Subcutaneous adipose tissue (tissue), 4 donors: ENCODE measurements around the gene SDC3. TPM values are rescaled to one million over a fixed set of nuclear protein-coding genes. Genes with fewer than 3 reads are reported as not detected.

Experiments used
- total RNA-seq, 4 donors: library from RNA; depleted of rRNA; stranded (reverse); fragments of >200 nt; gene quantifications; one replicate each; pipeline ENCODE4 v1.1.0, GENCODE V29; 2016
- TF ChIP-seq, protein P1 (sequence below): fragments of 450-650 bp; IDR thresholded peaks from one replicate; pipeline ENCODE4 v1.5.1; 2016; ENCODE audit warnings: low read depth, mild to moderate bottlenecking, control low read depth, antibody characterized with exemption, moderate library complexity

Gene SDC3
- total RNA-seq, 4 donors from 2014 or later, result 13.2 to 35.7 (median 20.7) TPM

DNA sequence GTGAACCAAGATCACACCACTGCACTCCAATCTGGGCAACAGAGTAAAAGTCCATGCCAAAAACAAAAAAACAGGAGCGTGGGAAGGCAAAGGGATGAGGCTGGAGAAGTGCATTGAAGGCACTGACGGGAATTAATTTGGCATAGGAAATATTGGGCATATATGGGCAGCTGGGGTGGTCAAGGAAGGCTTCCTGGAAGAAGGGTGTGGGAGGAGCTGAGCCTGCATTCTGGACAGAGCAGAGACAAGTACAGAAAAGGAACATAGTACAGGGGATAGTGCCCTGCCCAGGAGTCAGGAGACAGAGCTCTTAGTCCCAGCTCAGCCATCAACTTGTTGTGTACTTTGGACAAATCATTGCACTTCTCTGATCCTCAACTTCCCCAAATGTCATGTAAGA lies 11.7 kb downstream of the SDC3 start:
- TF ChIP-seq, protein P1, sequence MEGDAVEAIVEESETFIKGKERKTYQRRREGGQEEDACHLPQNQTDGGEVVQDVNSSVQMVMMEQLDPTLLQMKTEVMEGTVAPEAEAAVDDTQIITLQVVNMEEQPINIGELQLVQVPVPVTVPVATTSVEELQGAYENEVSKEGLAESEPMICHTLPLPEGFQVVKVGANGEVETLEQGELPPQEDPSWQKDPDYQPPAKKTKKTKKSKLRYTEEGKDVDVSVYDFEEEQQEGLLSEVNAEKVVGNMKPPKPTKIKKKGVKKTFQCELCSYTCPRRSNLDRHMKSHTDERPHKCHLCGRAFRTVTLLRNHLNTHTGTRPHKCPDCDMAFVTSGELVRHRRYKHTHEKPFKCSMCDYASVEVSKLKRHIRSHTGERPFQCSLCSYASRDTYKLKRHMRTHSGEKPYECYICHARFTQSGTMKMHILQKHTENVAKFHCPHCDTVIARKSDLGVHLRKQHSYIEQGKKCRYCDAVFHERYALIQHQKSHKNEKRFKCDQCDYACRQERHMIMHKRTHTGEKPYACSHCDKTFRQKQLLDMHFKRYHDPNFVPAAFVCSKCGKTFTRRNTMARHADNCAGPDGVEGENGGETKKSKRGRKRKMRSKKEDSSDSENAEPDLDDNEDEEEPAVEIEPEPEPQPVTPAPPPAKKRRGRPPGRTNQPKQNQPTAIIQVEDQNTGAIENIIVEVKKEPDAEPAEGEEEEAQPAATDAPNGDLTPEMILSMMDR, result no peak

- TF ChIP-seq, protein P1, result no peak
Observed at GRCh38 chr1:30895944-30896660, 12.5 kb downstream of the SDC3 start.

DNA sequence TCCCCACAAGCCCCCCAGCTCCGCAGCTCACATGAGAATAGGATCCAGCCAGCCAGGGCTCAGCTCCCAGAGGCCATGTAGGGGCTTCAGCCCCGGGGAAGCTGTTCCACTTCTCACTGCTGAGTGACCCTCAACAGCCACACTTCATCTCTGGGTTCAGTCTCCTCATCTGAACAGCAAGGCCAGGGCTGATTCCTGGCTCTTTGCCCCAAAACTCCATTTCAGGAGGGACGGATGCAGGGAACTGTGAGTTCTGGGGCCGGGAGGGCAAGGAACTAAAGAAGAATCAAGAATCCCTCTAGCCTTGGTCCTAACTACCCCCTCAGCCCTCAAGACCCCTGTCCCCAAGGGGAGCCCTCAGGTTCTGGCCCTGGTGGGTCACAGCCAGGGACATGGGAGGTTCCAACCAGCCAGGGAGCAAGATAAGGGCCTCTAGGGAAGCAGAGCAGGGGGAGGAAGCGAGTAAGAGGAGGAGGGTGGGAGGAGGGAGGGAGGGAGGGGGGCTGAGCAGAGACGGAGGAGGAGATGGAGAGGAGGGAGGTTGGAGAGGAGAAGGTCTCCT lies 13.1 kb downstream of the SDC3 start:
- TF ChIP-seq, protein P1, result no peak

GRCh38 chr1:30894508-30894973 lies 14.0 kb downstream of the SDC3 start:
- TF ChIP-seq, protein P1, result no peak

DNA sequence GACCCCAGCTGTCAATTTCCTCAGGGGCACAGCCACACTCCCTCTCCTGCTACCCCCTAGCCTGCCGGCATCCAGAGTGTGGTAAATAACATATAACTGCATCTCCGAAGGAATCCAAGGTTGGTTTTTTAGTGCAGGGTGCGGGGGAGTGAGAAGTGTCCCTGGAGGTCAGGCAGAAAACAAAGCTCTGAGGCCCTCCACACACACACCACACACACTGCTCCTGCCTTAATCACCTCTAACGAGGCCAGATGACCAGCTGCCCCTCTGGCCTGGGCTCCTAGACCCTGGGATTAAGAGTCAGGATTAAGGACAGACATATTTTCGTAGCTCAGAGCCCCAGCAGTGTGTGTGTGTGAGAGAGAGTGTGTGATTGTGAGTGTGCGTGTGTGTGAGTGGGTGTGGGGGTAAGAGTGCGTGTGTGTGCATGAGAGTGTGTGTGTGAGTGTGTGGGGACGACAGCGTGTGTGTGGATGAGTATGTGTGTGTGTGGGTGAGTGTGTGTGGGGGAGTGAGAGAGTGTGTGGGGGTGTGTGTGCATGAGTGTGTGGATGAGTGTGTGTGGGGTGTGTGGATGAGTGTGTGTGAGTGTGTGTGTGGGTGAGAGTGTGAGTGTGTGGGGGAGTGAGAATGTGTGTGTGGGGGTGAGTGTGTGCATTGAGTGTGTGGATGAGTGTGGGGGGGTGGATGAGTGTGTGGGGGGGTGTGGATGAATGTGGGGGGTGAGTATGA lies 14.6 kb downstream of the SDC3 start:
- TF ChIP-seq, protein P1, result no peak

DNA sequence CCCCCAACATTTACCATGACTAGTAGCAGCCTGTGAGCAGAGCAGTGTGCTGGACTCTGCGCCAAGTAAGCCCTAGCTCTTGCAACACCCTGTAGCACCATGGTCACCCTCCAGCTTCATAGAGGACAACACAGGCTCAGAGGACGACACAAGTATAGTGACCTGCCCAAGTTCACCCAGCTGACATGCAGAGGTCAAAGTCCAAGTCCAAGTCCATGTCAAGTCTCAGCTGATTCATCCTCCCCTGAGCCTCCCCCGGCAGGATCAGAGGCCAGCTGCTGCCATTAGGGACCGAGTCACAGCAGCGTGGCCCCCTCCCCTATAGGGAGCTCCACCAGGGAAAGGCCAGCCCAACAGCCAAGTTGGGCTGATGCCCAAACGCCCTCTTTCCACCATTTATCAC lies 15.9 kb downstream of the SDC3 start:
- TF ChIP-seq, protein P1, result no peak

- TF ChIP-seq, protein P1, result no peak
Observed at GRCh38 chr1:30891227-30891552, 17.4 kb downstream of the SDC3 start.
